Vagina (tissue), 2 donors: ENCODE measurements around the gene ESR1. TPM values are rescaled to one million over a fixed set of nuclear protein-coding genes. Genes with fewer than 3 reads are reported as not detected.

Experiments
- DNase-seq, 2 donors: peaks; one replicate each; pipeline ENCODE4 v3.0.0-alpha.2; 2017; ENCODE audit errors: extremely low spot score in 2 of 2
- H3K27ac ChIP-seq: fragments of 200-600 bp; sonication (generic); one replicate; pipeline ENCODE4 v1.5.1; 2019
- H3K27me3 ChIP-seq: fragments of 200-600 bp; sonication (generic); one replicate; pipeline ENCODE4 v1.5.1; 2019
- H3K36me3 ChIP-seq, 2 donors: fragments of 200-600 bp; sonication (generic); one replicate each; pipeline ENCODE4 v1.5.1; 2017 to 2019
- H3K4me1 ChIP-seq: fragments of 200-600 bp; sonication (generic); one replicate; pipeline ENCODE4 v1.5.1; 2019
- H3K4me3 ChIP-seq, 2 donors: fragments of 200-600 bp; sonication (generic); 1 replicate in 1 of 2; 2 replicates in 1 of 2; pipeline ENCODE4 v1.5.1; 2016 to 2019
- H3K9me3 ChIP-seq: fragments of 200-600 bp; sonication (generic); one replicate; pipeline ENCODE4 v1.5.1; 2019
- CTCF ChIP-seq, 3 experiments: fragments of 450-650 bp in 2 of 3; fragments of 200-600 bp in 1 of 3; sonication (generic) in 1 of 3; IDR thresholded peaks; one replicate each; pipeline ENCODE4 v1.5.1; 2017 to 2019; ENCODE audit warnings: antibody characterized with exemption in 3 of 3, mild to moderate bottlenecking in 2 of 3, moderate library complexity in 2 of 3
- POLR2A ChIP-seq, 2 donors: fragments of 450-650 bp; IDR thresholded peaks; one replicate each; pipeline ENCODE4 v1.6.1; 2017; ENCODE audit warnings: antibody characterized with exemption in 2 of 2, mild to moderate bottlenecking in 2 of 2, moderate library complexity in 2 of 2
- POLR2AphosphoS5 ChIP-seq, 2 donors: sonication (generic); formaldehyde crosslinking; IDR thresholded peaks; one replicate each; pipeline ENCODE4 v1.9.0; 2017; ENCODE audit warnings: antibody characterized with exemption in 2 of 2, mild to moderate bottlenecking in 2 of 2, low read depth in 1 of 2; ENCODE audit not compliant: insufficient read depth in 1 of 2
- intact Hi-C: fragments of 100-400 bp; cut with DNase I; formaldehyde crosslinking; loops from one replicate; pipeline ENCODE4 v1.15.1; 2023
- total RNA-seq: library from RNA; depleted of rRNA; stranded (reverse); fragments of >200 nt; gene quantifications from one replicate; pipeline ENCODE4 v1.2.3, GENCODE V29; 2016

ESR1 gene
- total RNA-seq, 1 donor from 2014 or later: 50.3 TPM

- Histone ChIP-seq H3K27me3 (no peaks in the 10 kb centered on the region), H3K4me1 (no peaks in the 10 kb centered on the region), H3K4me3 (no peak overlapping the region), H3K36me3 (no peaks in the 10 kb centered on the region), H3K9me3 (no peaks in the 10 kb centered on the region), H3K27ac (no peak overlapping the region)
- intact Hi-C loops: no loop called here
- no peak for DNase-seq
- TF ChIP-seq CTCF (IDR thresholded peaks at IDR 0.05) (no peak), POLR2A (IDR thresholded peaks at IDR 0.05) (no peak), POLR2AphosphoS5 (IDR thresholded peaks at IDR 0.05; ENCODE audit: insufficient read depth in 1 of 2, low read depth in 1 of 2) (peak in 1 of 2 donors; percentile 31)
Observed at GRCh38 chr6:152054441-152054840, 247.0 kb downstream of the ESR1 start.

GRCh38 chr6:152055517-152055916 is 248.0 kb downstream of the ESR1 start:
- H3K9me3 ChIP-seq: no peaks in the 10 kb centered on the region
- DNase-seq: no peak
- H3K27ac ChIP-seq: no peak overlapping the region
- no peak for TF ChIP-seq POLR2A (IDR thresholded peaks at IDR 0.05)
- TF ChIP-seq POLR2AphosphoS5 (IDR thresholded peaks at IDR 0.05; ENCODE audit: insufficient read depth in 1 of 2, low read depth in 1 of 2): no peak
- TF ChIP-seq CTCF (IDR thresholded peaks at IDR 0.05): no peak
- H3K4me3 ChIP-seq: no peak overlapping the region
- intact Hi-C loops: no loop called here
- no peaks in the 10 kb centered on the region for H3K4me1 ChIP-seq
- H3K36me3 ChIP-seq: no peaks in the 10 kb centered on the region
- H3K27me3 ChIP-seq: no peaks in the 10 kb centered on the region

GRCh38 chr6:152057832-152058498 is 250.5 kb downstream of the ESR1 start:
- Histone ChIP-seq H3K9me3 (no peaks in the 10 kb centered on the region), H3K27me3 (no peaks in the 10 kb centered on the region), H3K4me3 (no peak overlapping the region), H3K4me1 (no peaks in the 10 kb centered on the region), H3K27ac (peak overlapping the region; percentile 18), H3K36me3 (no peaks in the 10 kb centered on the region)
- intact Hi-C loops: no loop called here
- no peak for DNase-seq
- TF ChIP-seq POLR2AphosphoS5 (IDR thresholded peaks at IDR 0.05; ENCODE audit: insufficient read depth in 1 of 2, low read depth in 1 of 2) (no peak), POLR2A (IDR thresholded peaks at IDR 0.05) (no peak), CTCF (IDR thresholded peaks at IDR 0.05) (no peak)

GRCh38 chr6:152059909-152060308 is 252.4 kb downstream of the ESR1 start:
- no peaks in the 10 kb centered on the region for H3K4me1 ChIP-seq
- no peak overlapping the region for H3K4me3 ChIP-seq
- no peaks in the 10 kb centered on the region for H3K36me3 ChIP-seq
- no peak overlapping the region for H3K27ac ChIP-seq
- intact Hi-C loops: no loop called here
- H3K27me3 ChIP-seq: no peaks in the 10 kb centered on the region
- H3K9me3 ChIP-seq: no peaks in the 10 kb centered on the region
- TF ChIP-seq CTCF (IDR thresholded peaks at IDR 0.05) (no peak), POLR2A (IDR thresholded peaks at IDR 0.05) (no peak), POLR2AphosphoS5 (IDR thresholded peaks at IDR 0.05; ENCODE audit: insufficient read depth in 1 of 2, low read depth in 1 of 2) (no peak)
- DNase-seq: no peak

- H3K9me3 ChIP-seq: no peaks in the 10 kb centered on the region
- no peak overlapping the region for H3K4me3 ChIP-seq
- intact Hi-C loops: no loop called here
- no peak for TF ChIP-seq POLR2AphosphoS5 (IDR thresholded peaks at IDR 0.05; ENCODE audit: insufficient read depth in 1 of 2, low read depth in 1 of 2)
- TF ChIP-seq POLR2A (IDR thresholded peaks at IDR 0.05): no peak
- no peak for TF ChIP-seq CTCF (IDR thresholded peaks at IDR 0.05)
- H3K36me3 ChIP-seq: no peaks in the 10 kb centered on the region
- DNase-seq: no peak
- peak overlapping the region; percentile 54 for H3K27ac ChIP-seq
- no peaks in the 10 kb centered on the region for H3K27me3 ChIP-seq
- H3K4me1 ChIP-seq: no peaks in the 10 kb centered on the region
Observed at GRCh38 chr6:152062476-152062875, 255.0 kb downstream of the ESR1 start.
